Neural progenitor cell (in vitro differentiated cells): ENCODE data around the gene EFHD1.

Experiments used
- EZH2 ChIP-seq: fragments of 200-600 bp; sonication (generic); IDR thresholded peaks from 2 replicates; pipeline ENCODE4 v1.6.1; 2017; ENCODE audit warnings: antibody characterized with exemption, mild to moderate bottlenecking, moderate library complexity
- EZH2phosphoT487 ChIP-seq: fragments of 200-600 bp; sonication (generic); IDR thresholded peaks from 2 replicates; pipeline ENCODE4 v1.6.1; 2017; ENCODE audit warnings: antibody characterized with exemption
- TF ChIP-seq, protein P1 (sequence below): fragments of 200-600 bp; sonication (generic); IDR thresholded peaks from 2 replicates; pipeline ENCODE4 v1.5.1; 2017; ENCODE audit warnings: antibody characterized with exemption, mild to moderate bottlenecking

DNA sequence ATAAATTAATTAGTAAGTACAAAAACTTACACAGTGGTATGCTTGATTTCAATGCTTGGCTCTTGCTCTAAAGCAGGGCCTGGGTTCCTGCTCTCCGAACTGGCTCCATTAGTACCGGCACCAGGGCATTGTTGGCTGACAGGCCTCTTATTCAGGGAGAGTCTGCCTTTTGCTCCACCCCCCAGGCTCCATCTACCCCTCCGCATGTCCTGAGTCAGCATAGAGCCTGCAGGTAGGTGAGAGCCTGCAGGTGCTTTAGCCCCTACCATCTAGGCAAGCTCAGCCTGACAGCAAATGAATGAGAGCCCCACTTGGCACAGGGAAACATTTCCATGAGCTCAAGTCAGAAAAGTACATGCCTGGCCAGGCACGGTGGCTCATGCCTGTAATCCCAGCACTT is 35.1 kb upstream of the EFHD1 start:
- TF ChIP-seq, protein P1, sequence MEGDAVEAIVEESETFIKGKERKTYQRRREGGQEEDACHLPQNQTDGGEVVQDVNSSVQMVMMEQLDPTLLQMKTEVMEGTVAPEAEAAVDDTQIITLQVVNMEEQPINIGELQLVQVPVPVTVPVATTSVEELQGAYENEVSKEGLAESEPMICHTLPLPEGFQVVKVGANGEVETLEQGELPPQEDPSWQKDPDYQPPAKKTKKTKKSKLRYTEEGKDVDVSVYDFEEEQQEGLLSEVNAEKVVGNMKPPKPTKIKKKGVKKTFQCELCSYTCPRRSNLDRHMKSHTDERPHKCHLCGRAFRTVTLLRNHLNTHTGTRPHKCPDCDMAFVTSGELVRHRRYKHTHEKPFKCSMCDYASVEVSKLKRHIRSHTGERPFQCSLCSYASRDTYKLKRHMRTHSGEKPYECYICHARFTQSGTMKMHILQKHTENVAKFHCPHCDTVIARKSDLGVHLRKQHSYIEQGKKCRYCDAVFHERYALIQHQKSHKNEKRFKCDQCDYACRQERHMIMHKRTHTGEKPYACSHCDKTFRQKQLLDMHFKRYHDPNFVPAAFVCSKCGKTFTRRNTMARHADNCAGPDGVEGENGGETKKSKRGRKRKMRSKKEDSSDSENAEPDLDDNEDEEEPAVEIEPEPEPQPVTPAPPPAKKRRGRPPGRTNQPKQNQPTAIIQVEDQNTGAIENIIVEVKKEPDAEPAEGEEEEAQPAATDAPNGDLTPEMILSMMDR, result no peak
- TF ChIP-seq EZH2phosphoT487 (no peak), EZH2 (no peak)
